Kidney epithelial cell (primary cell): Measurements from ENCODE around the gene ZNF561. TPM values are rescaled to one million over a fixed set of nuclear protein-coding genes. Genes with fewer than 3 reads are reported as not detected.

Experiments
- DNase-seq: peaks from one replicate; pipeline ENCODE4 v3.0.0-alpha.2; 2010; ENCODE audit warnings: low read depth
- H3K27me3 ChIP-seq: 2 replicates; pipeline ENCODE4 v1.6.0; 2011; ENCODE audit warnings: low read length; ENCODE audit not compliant: control insufficient read depth, insufficient read depth
- H3K36me3 ChIP-seq: 2 replicates; pipeline ENCODE4 v1.5.1; 2011; ENCODE audit warnings: low read length; ENCODE audit not compliant: control insufficient read depth, insufficient read depth
- H3K4me3 ChIP-seq: 2 replicates; pipeline ENCODE4 v1.5.1; 2011; ENCODE audit warnings: low read depth, mild to moderate bottlenecking, control low read depth, low read length
- CTCF ChIP-seq: IDR thresholded peaks from 2 replicates; pipeline ENCODE4 v1.5.1; 2011; ENCODE audit warnings: mild to moderate bottlenecking, moderate library complexity, low read length, control low read depth, inconsistent platforms; ENCODE audit not compliant: insufficient read depth, poor library complexity, severe bottlenecking
- total RNA-seq: library from RNA; depleted of rRNA; stranded (reverse); fragments of >200 nt; gene quantifications from 2 replicates; pipeline ENCODE4 v1.2.3, GENCODE V29; 2015

The ZNF561 gene
- total RNA-seq, 1 donor from 2014 or later, result 40.8 TPM

GRCh38 chr19:9565900-9566705 lies 54.9 kb downstream of the ZNF561 start:
- TF ChIP-seq CTCF, result no peak

More at GRCh38 chr19:9565900-9566705, 54.9 kb downstream of the ZNF561 start:
- Histone ChIP-seq H3K36me3 (peaks cover 6% of the 10 kb centered on the region), H3K4me3 (no peak overlapping the region), H3K27me3 (no peaks in the 10 kb centered on the region)
- no peak for DNase-seq

Other genes starting within 250 kb of the ZNF561 start
- gene ZNF266, start 185.7 kb downstream of the ZNF561 start, total RNA-seq, result 12.2 and 14.2 TPM in 2 replicates
- 0.33 and 0.55 TPM in 2 replicates for gene ZNF560, start 122.6 kb downstream of the ZNF561 start, total RNA-seq
- 12.4 and 14.9 TPM in 2 replicates for gene ZNF426, start 82.6 kb downstream of the ZNF561 start, total RNA-seq
- 37.9 and 39.2 TPM in 2 replicates for gene ZNF121, start 36.7 kb downstream of the ZNF561 start, total RNA-seq
- 37.3 and 37.4 TPM in 2 replicates for gene ZNF562, start 53.9 kb upstream of the ZNF561 start, total RNA-seq
- gene ZNF846, start 147.5 kb upstream of the ZNF561 start, total RNA-seq, result 2.8 and 4.2 TPM in 2 replicates
- gene FBXL12, start 197.8 kb upstream of the ZNF561 start, total RNA-seq, result 25.2 and 30.8 TPM in 2 replicates
- 536 and 603 TPM in 2 replicates for gene UBL5, start 206.7 kb upstream of the ZNF561 start, total RNA-seq
- 102 and 115 TPM in 2 replicates for gene PIN1, start 214.1 kb upstream of the ZNF561 start, total RNA-seq